HCT116 (cell line): ENCODE results near the gene SPTLC3. TPM values are rescaled to one million over a fixed set of nuclear protein-coding genes. Genes with fewer than 3 reads are reported as not detected.

Experiments
- ATAC-seq: fragments of 200-7000 bp; cut with Tn5 transposase; 2 replicates; pipeline ENCODE4 v1.9.1; 2020; ENCODE audit warnings: mild to moderate bottlenecking, moderate library complexity
- BruUV-seq: library from RNA; stranded (reverse); fragments of 400-500 nt; replicated peaks from 2 replicates; lab custom pipeline; 2021; lab: Mats Ljungman, UMichigan
- CTCF ChIA-PET: fragments of 300-600 bp; sonication (Branson Sonifier 250); formaldehyde crosslinking; loops from one replicate; lab custom pipeline; 2021; ENCODE audit warnings: antibody characterized with exemption; lab: Charles Lee
- POLR2A ChIA-PET: fragments of 300-600, 350-600 bp; sonication (Branson Sonifier 250); formaldehyde crosslinking; loops from one replicate; lab custom pipeline; 2021; ENCODE audit warnings: antibody characterized with exemption; lab: Charles Lee
- RAD21 ChIA-PET, 2 experiments: fragments of 300-600 bp; sonication (Branson Sonifier 250); formaldehyde crosslinking; loops; one replicate each; lab custom pipeline; 2023; ENCODE audit warnings: low total read pairs in 2 of 2; ENCODE audit not compliant: uncharacterized antibody in 2 of 2, unreplicated experiment in 2 of 2, low non-redundant PET in 1 of 2; lab: Charles Lee
- DNase-seq: peaks from one replicate; pipeline ENCODE4 v3.0.0-alpha.2; 2010; ENCODE audit warnings: low read depth, low spot score
- H2AFZ ChIP-seq: fragments of 200-600 bp; shearing (Covaris generic), sonication (generic); 2 replicates; pipeline ENCODE4 v1.6.1; 2017; ENCODE audit warnings: low read depth, mixed run types, mixed read lengths, antibody characterized with exemption, low read length; ENCODE audit not compliant: poor library complexity, severe bottlenecking
- H3K27ac ChIP-seq: 2 replicates; pipeline ENCODE4 v1.5.1; 2012; ENCODE audit warnings: low read depth, low read length
- H3K27me3 ChIP-seq: fragments of 200-600 bp; sonication (generic); 2 replicates; pipeline ENCODE4 v1.6.1; 2016; ENCODE audit warnings: mixed run types, low read length, mixed read lengths; ENCODE audit not compliant: insufficient read depth
- H3K36me3 ChIP-seq, 2 experiments: fragments of 200-500 bp in 1 of 2; fragments of 200-600 bp in 1 of 2; sonication (Bioruptor generic) in 1 of 2; sonication (generic) in 1 of 2; 2 replicates each; pipeline versions ENCODE4 v1.5.1 to v1.6.1; 2014 to 2016; ENCODE audit warnings: low read length in 2 of 2, inconsistent platforms in 1 of 2, mixed read lengths in 1 of 2, mixed run types in 1 of 2; ENCODE audit not compliant: insufficient read depth in 2 of 2, control insufficient read depth in 1 of 2
- H3K4me1 ChIP-seq, 2 experiments: fragments of 200-600 bp in 1 of 2; sonication (generic) in 1 of 2; 2 replicates each; pipeline versions ENCODE4 v1.5.1 to v1.6.1; 2012 to 2017; ENCODE audit warnings: low read length in 2 of 2, inconsistent platforms in 1 of 2, mild to moderate bottlenecking in 1 of 2, mixed read lengths in 1 of 2, mixed run types in 1 of 2, moderate library complexity in 1 of 2; ENCODE audit not compliant: insufficient read depth in 2 of 2, control insufficient read depth in 1 of 2
- H3K4me2 ChIP-seq: fragments of 200-600 bp; sonication (generic); 2 replicates; pipeline ENCODE4 v1.6.1; 2017; ENCODE audit warnings: mixed run types, low read length, mixed read lengths
- H3K4me3 ChIP-seq, 2 experiments: fragments of 200-600 bp in 1 of 2; sonication (generic) in 1 of 2; replicated peaks in 1 of 2; 2 replicates each; pipeline ENCODE4 v1.5.1; 2011 to 2016; ENCODE audit warnings: low read length in 2 of 2, control low read depth in 1 of 2, low read depth in 1 of 2, mild to moderate bottlenecking in 1 of 2, mixed read lengths in 1 of 2, mixed run types in 1 of 2
- H3K79me2 ChIP-seq: fragments of 200-600 bp; sonication (generic); 2 replicates; pipeline ENCODE4 v1.6.1; 2017; ENCODE audit warnings: mild to moderate bottlenecking, mixed run types, low read length, moderate library complexity, mixed read lengths; ENCODE audit not compliant: insufficient read depth
- H3K9ac ChIP-seq: fragments of 200-600 bp; sonication (generic); 2 replicates; pipeline ENCODE4 v1.6.1; 2016; ENCODE audit warnings: low read length, mixed read lengths
- H3K9me2 ChIP-seq: fragments of 200-600 bp; sonication (generic), shearing (Covaris generic); 2 replicates; pipeline ENCODE4 v1.6.1; 2017; ENCODE audit warnings: mixed run types, mild to moderate bottlenecking, moderate library complexity; ENCODE audit not compliant: insufficient read depth
- H3K9me3 ChIP-seq, 2 experiments: fragments of 200-500 bp in 1 of 2; fragments of 200-600 bp in 1 of 2; sonication (Bioruptor generic) in 1 of 2; sonication (generic) in 1 of 2; 2 replicates each; pipeline ENCODE4 v1.6.1; 2014 to 2017; ENCODE audit warnings: low read length in 2 of 2, mixed read lengths in 2 of 2, inconsistent platforms in 1 of 2, low read depth in 1 of 2, mild to moderate bottlenecking in 1 of 2, mixed run types in 1 of 2, moderate library complexity in 1 of 2; ENCODE audit not compliant: control insufficient read depth in 1 of 2, insufficient read depth in 1 of 2
- H4K20me1 ChIP-seq: fragments of 200-600 bp; sonication (generic), shearing (Covaris generic); 2 replicates; pipeline ENCODE4 v1.6.1; 2017; ENCODE audit warnings: mixed run types, mild to moderate bottlenecking, moderate library complexity; ENCODE audit not compliant: insufficient read depth
- CBX3 ChIP-seq: IDR thresholded peaks from 2 replicates; pipeline ENCODE4 v1.6.1; 2012; ENCODE audit warnings: low read depth
- POLR2A ChIP-seq: IDR thresholded peaks from 2 replicates; pipeline ENCODE4 v1.7.0; 2011; ENCODE audit warnings: borderline replicate concordance; ENCODE audit not compliant: insufficient read depth, insufficient read length; ENCODE audit errors: extremely low read depth
- YY1 ChIP-seq: IDR thresholded peaks from 2 replicates; pipeline ENCODE4 v1.6.1; 2011; ENCODE audit warnings: low read length, low read depth, moderate library complexity, mild to moderate bottlenecking; ENCODE audit not compliant: insufficient replicate concordance; ENCODE audit errors: extremely low read depth
- intact Hi-C: fragments of 100-400 bp; cut with micrococcal nuclease; formaldehyde crosslinking; loops from 2 replicates; pipeline ENCODE4 v1.10.0; 2022
- total RNA-seq: library from RNA; stranded (reverse); gene quantifications from one replicate; pipeline ENCODE4 v1.2.1, GENCODE V29; 2021; ENCODE audit not compliant: unreplicated experiment

Gene SPTLC3
- total RNA-seq, 1 experiment from 2014 or later = not detected

GRCh38 chr20:13149371-13150105 is 140.8 kb downstream of the SPTLC3 start:
- H3K27ac ChIP-seq = no peak overlapping the region
- intact Hi-C loops = no loop called here
- ATAC-seq = no peak
- no peaks in the 10 kb centered on the region for H4K20me1 ChIP-seq
- no peaks in the 10 kb centered on the region for H3K4me1 ChIP-seq
- H2AFZ ChIP-seq = no peak overlapping the region
- no peak overlapping the region for H3K4me2 ChIP-seq
- no peaks in the 10 kb centered on the region for H3K9me3 ChIP-seq
- no peaks in the 10 kb centered on the region for H3K79me2 ChIP-seq
- H3K36me3 ChIP-seq = no peaks in the 10 kb centered on the region
- RAD21 ChIA-PET = no interaction called here
- TF ChIP-seq POLR2A (no peak), CBX3 (no peak)
- no peak overlapping the region for H3K4me3 ChIP-seq
- BruUV-seq = no TSS peak
- POLR2A ChIA-PET = no interaction called here
- peaks cover 16% of the 10 kb centered on the region; the same call in 1 of the 2 replicates for H3K27me3 ChIP-seq
- CTCF ChIA-PET = no interaction called here
- H3K9ac ChIP-seq = no peak overlapping the region
- no peaks in the 10 kb centered on the region; the same call in 1 of the 2 replicates for H3K9me2 ChIP-seq
- no peak for DNase-seq

- ChIA-PET CTCF (no interaction called here), RAD21 (no interaction called here), POLR2A (no interaction called here)
- H3K9me3 ChIP-seq = no peaks in the 10 kb centered on the region
- peaks cover 12% of the 10 kb centered on the region; the same call in 1 of the 2 replicates for H3K27me3 ChIP-seq
- H3K9ac ChIP-seq = no peak overlapping the region
- TF ChIP-seq POLR2A (no peak), YY1 (no peak)
- H2AFZ ChIP-seq = no peak overlapping the region
- H3K4me3 ChIP-seq = no peak overlapping the region
- no peaks in the 10 kb centered on the region for H4K20me1 ChIP-seq
- DNase-seq (no peak), ATAC-seq (no peak)
- no TSS peak for BruUV-seq
- H3K36me3 ChIP-seq = no peaks in the 10 kb centered on the region
- no peaks in the 10 kb centered on the region for H3K9me2 ChIP-seq
- H3K79me2 ChIP-seq = no peaks in the 10 kb centered on the region
- intact Hi-C loops = no loop called here
- no peak overlapping the region for H3K27ac ChIP-seq
- H3K4me1 ChIP-seq = no peaks in the 10 kb centered on the region
- no peak overlapping the region for H3K4me2 ChIP-seq
Measured at GRCh38 chr20:13158369-13158768, 149.6 kb downstream of the SPTLC3 start.
